ENCODE measurements around the gene ADAMTSL1. TPM values are rescaled to one million over a fixed set of nuclear protein-coding genes. Genes with fewer than 3 reads are reported as not detected.

ADAMTSL1 gene
- total and polyA plus RNA-seq, 2 of the 8 experiments (the other 6 are each of a cell fraction or from before 2014, with no cell fraction given) = 0.84 to 1.1 TPM

DNA sequence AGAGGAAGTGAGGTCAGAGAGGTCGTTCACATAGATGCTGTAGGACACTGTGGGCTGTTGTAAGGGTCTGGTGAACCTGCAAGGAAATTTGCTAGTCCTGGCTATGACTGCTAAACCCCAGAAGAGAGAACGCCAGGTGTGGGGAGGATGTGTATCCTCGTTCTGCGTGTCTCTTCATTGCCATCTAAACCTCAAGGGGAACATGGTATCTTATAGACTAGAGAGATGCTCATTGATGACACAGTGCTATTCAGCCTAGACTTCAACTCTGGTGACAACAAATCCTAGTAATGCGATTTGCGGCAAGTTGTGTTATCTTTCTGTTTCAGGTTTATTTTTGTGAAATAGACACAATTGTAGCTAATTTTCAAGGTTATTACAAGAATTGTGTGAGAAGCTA is 140.2 kb downstream of the ADAMTSL1 start:
- no peak for FAIRE-seq
- 97% methylated on average over 6 of the region's 6 CpGs; no CpG with 5 or more reads in 1 of the 2 experiments for WGBS, 2 experiments (ENCODE audit: extremely low coverage in 1 of 2, insufficient coverage in 1 of 2, insufficient read length in 1 of 2, insufficient replicate concordance in 2 of 2, low coverage in 1 of 2, low lambda C conversion rate in 2 of 2, missing lambda C conversion rate in 1 of 2)
- TF ChIP-seq CHD1 (IDR thresholded peaks at IDR 0.05; ENCODE audit: low read depth, low read length) = no peak
- TF ChIP-seq KDM4A (IDR thresholded peaks at IDR 0.05; ENCODE audit: low read depth, low read length, severe bottlenecking) = no peak
- no peak for TF ChIP-seq CBX8 (IDR thresholded peaks at IDR 0.05; ENCODE audit: borderline replicate concordance, low read depth, low read length)
- no peak for TF ChIP-seq TAF1 (IDR thresholded peaks at IDR 0.05; ENCODE audit: low read depth, low read length)
- no peak for TF ChIP-seq BRCA1 (IDR thresholded peaks at IDR 0.05; ENCODE audit: low read depth, low read length)
- TF ChIP-seq RXRA (IDR thresholded peaks at IDR 0.05; ENCODE audit: insufficient read depth, low read depth, low read length) = no peak
- no peak for TF ChIP-seq SIX5 (IDR thresholded peaks at IDR 0.05; ENCODE audit: low read depth, low read length)
- TF ChIP-seq CTBP2 (IDR thresholded peaks at IDR 0.05; ENCODE audit: borderline replicate concordance, insufficient read depth, insufficient read length, low read length) = no peak

More for the DNA sequence above, 140.2 kb downstream of the ADAMTSL1 start:
- no peaks in the 10 kb centered on the region for H3K9me3 ChIP-seq (ENCODE audit: insufficient read depth in 2 of 2, low read depth in 1 of 2, low read length in 1 of 2)
- H3K9ac ChIP-seq (replicated peaks in 1 of 4; ENCODE audit: extremely low read depth in 1 of 4, low read depth in 3 of 4, low read length in 3 of 4) = no peak overlapping the region
- H2BK120ac ChIP-seq (replicated peaks; ENCODE audit: low read depth, low read length) = no peak overlapping the region
- H4K20me1 ChIP-seq (replicated peaks in 1 of 2; ENCODE audit: control insufficient read depth in 1 of 2, insufficient read depth in 2 of 2, low read length in 2 of 2) = no peaks in the 10 kb centered on the region
- H3K27ac ChIP-seq (ENCODE audit: low read depth, low read length) = no peak overlapping the region
- no peak overlapping the region for H2BK15ac ChIP-seq (ENCODE audit: low read length)
- no peaks in the 10 kb centered on the region for H3K23me2 ChIP-seq (ENCODE audit: low read depth, low read length)
- H4K5ac ChIP-seq (ENCODE audit: insufficient read length, low read depth, low read length) = no peak overlapping the region
- H4K91ac ChIP-seq (replicated peaks; ENCODE audit: insufficient read length, low read length) = no peak overlapping the region
- CTCF ChIA-PET (ENCODE audit: partially characterized antibody) = interaction anchor here (1.1 kb wide), 1 partner anchor 9 kb away, joined by 3 read pairs; no protein-coding TSS in a partner anchor
- H2AFZ ChIP-seq (ENCODE audit: low read length) = no peak overlapping the region
- H3K79me1 ChIP-seq (ENCODE audit: low read depth, low read length) = no peaks in the 10 kb centered on the region
- H3K23ac ChIP-seq (ENCODE audit: insufficient read length) = no peak overlapping the region
- POLR2A ChIA-PET (ENCODE audit: partially characterized antibody) = no interaction called here
- no peak overlapping the region for H2AK5ac ChIP-seq (ENCODE audit: low read depth, low read length)
- no peak overlapping the region for H3K4ac ChIP-seq (replicated peaks; ENCODE audit: insufficient read length, low read depth, low read length)
- H3K4me1 ChIP-seq (replicated peaks in 1 of 4; ENCODE audit: control insufficient read depth in 3 of 4, insufficient read depth in 4 of 4, low read length in 3 of 4) = no peaks in the 10 kb centered on the region
- H3K56ac ChIP-seq (replicated peaks; ENCODE audit: insufficient read length, low read depth, low read length) = no peak overlapping the region
- no peak overlapping the region for H2BK12ac ChIP-seq (ENCODE audit: low read depth, low read length)
- H3K18ac ChIP-seq (ENCODE audit: extremely low read depth, low read length) = no peak overlapping the region
- H3K14ac ChIP-seq (ENCODE audit: insufficient read length) = no peak overlapping the region
- no peak overlapping the region for H2BK20ac ChIP-seq (ENCODE audit: low read length)
- no peak overlapping the region for H2BK5ac ChIP-seq (ENCODE audit: low read depth, low read length)
- no peak overlapping the region for H3K4me2 ChIP-seq (ENCODE audit: insufficient read depth in 1 of 2, low read depth in 2 of 2, low read length in 2 of 2)
- H4K8ac ChIP-seq (ENCODE audit: extremely low read depth, insufficient read depth, low read length) = no peak overlapping the region
- no peak overlapping the region for H3K4me3 ChIP-seq (ENCODE audit: extremely low read depth in 1 of 4, insufficient read depth in 2 of 4, low read depth in 3 of 4, low read length in 4 of 4)
- H3K79me2 ChIP-seq (ENCODE audit: control insufficient read depth in 1 of 2, insufficient read depth in 2 of 2, low read length in 2 of 2) = no peaks in the 10 kb centered on the region
- H3K27me3 ChIP-seq (replicated peaks in 1 of 4; ENCODE audit: control insufficient read depth in 3 of 4, extremely low read depth in 1 of 4, insufficient read depth in 3 of 4, low read length in 3 of 4) = no peaks in the 10 kb centered on the region
- H3K36me3 ChIP-seq (ENCODE audit: control insufficient read depth in 2 of 4, insufficient read depth in 4 of 4, low read length in 3 of 4) = no peaks in the 10 kb centered on the region
- DNase-seq (ENCODE audit: low read depth in 1 of 2, low spot score in 2 of 2) = no peak

Data from H1 (cell line).